ENCODE results near the gene SEMA7A. TPM values are rescaled to one million over a fixed set of nuclear protein-coding genes. Genes with fewer than 3 reads are reported as not detected.
A peak's percentile ranks its signal among the peaks of the same experiment; 100 is the strongest.

The SEMA7A gene
- total and polyA plus RNA-seq, 8 donors = 4.5 to 7.8 (median 5.9) TPM

- Histone ChIP-seq H3K27me3 (no peaks in the 10 kb centered on the region), H3K36me3 (no peaks in the 10 kb centered on the region), H3K4me3 (no peak overlapping the region), H3K27ac (no peak overlapping the region), H3K4me1 (peaks cover 0 to 46% of the 10 kb centered on the region in 2 donors), H3K9me3 (no peaks in the 10 kb centered on the region)
- DNase-seq (peak in 1 of 4 donors; percentile 68), ATAC-seq (peak; percentile 8)
- no peak for TF ChIP-seq CTCF (IDR thresholded peaks at IDR 0.05)
- intact Hi-C loops (cut with DNase I) = no loop called here
Observed at GRCh38 chr15:74387621-74388362, 46.0 kb downstream of the SEMA7A start.

- H3K27ac ChIP-seq = peak overlapping the region in 1 of 2 donors; percentile 76
Observed at GRCh38 chr15:74387141-74387541, 46.6 kb downstream of the SEMA7A start.

GRCh38 chr15:74386496-74387140 is 47.1 kb downstream of the SEMA7A start:
- H3K4me1 ChIP-seq = peaks cover 0 to 53% of the 10 kb centered on the region in 2 donors
- TF ChIP-seq CTCF (IDR thresholded peaks at IDR 0.05) = no peak
- no peak for ATAC-seq
- H3K27ac ChIP-seq = peak overlapping the region in 1 of 2 donors; percentile 76
- intact Hi-C loops (cut with DNase I) = no loop called here
- no peaks in the 10 kb centered on the region for H3K9me3 ChIP-seq
- DNase-seq = peak in 1 of 4 donors; percentile 47
- no peaks in the 10 kb centered on the region for H3K36me3 ChIP-seq
- no peak overlapping the region for H3K4me3 ChIP-seq
- no peaks in the 10 kb centered on the region for H3K27me3 ChIP-seq

More at GRCh38 chr15:74387141-74387541, 46.6 kb downstream of the SEMA7A start:
- no peaks in the 10 kb centered on the region for H3K9me3 ChIP-seq
- TF ChIP-seq CTCF (IDR thresholded peaks at IDR 0.05) = no peak
- no peaks in the 10 kb centered on the region for H3K36me3 ChIP-seq
- H3K27me3 ChIP-seq = no peaks in the 10 kb centered on the region
- ATAC-seq (no peak), DNase-seq (peak in 1 of 4 donors; percentile 65)
- H3K4me1 ChIP-seq = peaks cover 0 to 53% of the 10 kb centered on the region in 2 donors
- H3K4me3 ChIP-seq = no peak overlapping the region
- intact Hi-C loops (cut with DNase I) = no loop called here

GRCh38 chr15:74385733-74386132 is 48.0 kb downstream of the SEMA7A start:
- peak overlapping the region; percentile 76 to 78 for H3K27ac ChIP-seq
- DNase-seq (no peak), ATAC-seq (no peak)
- no peak overlapping the region for H3K4me3 ChIP-seq
- intact Hi-C loops (cut with DNase I) = no loop called here
- no peak for TF ChIP-seq CTCF (IDR thresholded peaks at IDR 0.05)
- peaks cover 0 to 45% of the 10 kb centered on the region in 2 donors for H3K4me1 ChIP-seq
- H3K9me3 ChIP-seq = no peaks in the 10 kb centered on the region
- no peaks in the 10 kb centered on the region for H3K36me3 ChIP-seq
- no peaks in the 10 kb centered on the region for H3K27me3 ChIP-seq
